Esophagus muscularis mucosa (tissue), 4 donors: ENCODE measurements around the gene DAPP1. TPM values are rescaled to one million over a fixed set of nuclear protein-coding genes. Genes with fewer than 3 reads are reported as not detected.

Experiments used
- DNase-seq: peaks from one replicate; pipeline ENCODE4 v3.0.0-alpha.2; 2017; ENCODE audit errors: extremely low spot score
- H3K27ac ChIP-seq, 4 donors: fragments of 200-600 bp; sonication (generic); replicated peaks in 1 of 4; 1 replicate in 3 of 4; 2 replicates in 1 of 4; pipeline ENCODE4 v1.5.1; 2016 to 2019; ENCODE audit warnings: mild to moderate bottlenecking in 1 of 4
- H3K27me3 ChIP-seq, 4 donors: fragments of 200-600 bp; sonication (generic); one replicate each; pipeline versions ENCODE4 v1.5.1 to v1.6.0; 2016 to 2019
- H3K36me3 ChIP-seq, 4 donors: fragments of 200-600 bp; sonication (generic); one replicate each; pipeline ENCODE4 v1.5.1; 2016 to 2019
- H3K4me1 ChIP-seq, 4 donors: fragments of 200-600 bp; sonication (generic); one replicate each; pipeline ENCODE4 v1.5.1; 2016 to 2019
- H3K4me3 ChIP-seq, 4 donors: fragments of 200-600 bp; sonication (generic); 1 replicate in 2 of 4; 2 replicates in 2 of 4; pipeline ENCODE4 v1.5.1; 2016 to 2019; ENCODE audit warnings: mild to moderate bottlenecking in 4 of 4, moderate library complexity in 1 of 4
- H3K9me3 ChIP-seq, 4 donors: fragments of 200-600 bp; sonication (generic); 1 replicate in 3 of 4; 2 replicates in 1 of 4; pipeline ENCODE4 v1.5.1; 2016 to 2019
- CTCF ChIP-seq, 3 experiments: fragments of 200-600 bp in 2 of 3; fragments of 450-650 bp in 1 of 3; sonication (generic) in 2 of 3; IDR thresholded peaks; one replicate each; pipeline ENCODE4 v1.5.1; 2017 to 2019; ENCODE audit warnings: antibody characterized with exemption in 3 of 3, mild to moderate bottlenecking in 2 of 3, moderate library complexity in 1 of 3
- EP300 ChIP-seq: sonication (generic); formaldehyde crosslinking; IDR thresholded peaks from one replicate; pipeline ENCODE4 v1.6.1; 2017; ENCODE audit warnings: antibody characterized with exemption
- POLR2A ChIP-seq: fragments of 450-650 bp; IDR thresholded peaks from one replicate; pipeline ENCODE4 v1.6.1; 2017; ENCODE audit warnings: antibody characterized with exemption, moderate library complexity, mild to moderate bottlenecking, low read depth
- POLR2AphosphoS5 ChIP-seq, 2 donors: sonication (generic); formaldehyde crosslinking; IDR thresholded peaks; one replicate each; pipeline ENCODE4 v1.6.1; 2017; ENCODE audit warnings: antibody characterized with exemption in 2 of 2
- WGBS: methylation state at CpG from one replicate; pipeline ENCODE4 v1.1.5; 2018; 5-methylcytosine and 5-hydroxymethylcytosine counted together
- intact Hi-C: fragments of 100-400 bp; cut with DNase I; formaldehyde crosslinking; loops from one replicate; pipeline ENCODE4 v1.15.1; 2023
- total RNA-seq, 4 donors: library from RNA; depleted of rRNA; stranded (reverse); fragments of >200 nt; gene quantifications; one replicate each; pipeline versions ENCODE4 v1.1.0 to v1.2.1, GENCODE V29; 2016

Gene DAPP1
- total RNA-seq, 4 donors from 2014 or later, result 0.86 to 2.5 (median 1.1) TPM

DNA sequence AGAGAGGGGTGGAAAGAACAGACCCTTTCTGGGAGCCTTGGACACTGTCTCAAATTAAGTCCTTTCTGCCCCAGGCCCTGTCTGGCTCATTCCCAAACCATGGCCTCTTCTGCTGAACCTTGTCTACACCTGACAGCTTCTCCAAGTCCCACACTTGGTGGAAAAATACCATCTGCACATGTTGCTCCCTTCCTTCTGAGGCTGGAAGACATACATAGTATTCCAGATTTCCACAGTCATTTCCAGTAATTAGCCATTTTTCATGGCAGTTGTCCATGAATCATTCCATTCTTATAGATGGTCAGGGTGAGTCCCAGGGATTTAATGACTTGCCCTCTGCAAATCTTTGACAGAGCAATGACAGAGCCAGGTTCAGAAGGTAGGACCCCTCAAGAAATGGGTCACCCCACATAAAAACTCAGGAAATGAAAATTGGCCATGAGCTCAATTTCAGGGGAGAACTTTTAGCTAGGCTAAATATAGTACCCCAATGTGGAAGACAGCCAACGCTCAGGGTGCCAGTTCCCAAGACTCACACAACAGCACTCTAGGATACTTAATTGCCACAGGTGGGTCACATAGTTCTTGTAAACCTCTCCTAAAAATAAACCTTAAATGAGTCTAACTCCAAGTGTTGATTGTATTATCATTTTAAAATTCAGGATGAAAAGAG lies 16.2 kb upstream of the DAPP1 start:
- no peak for DNase-seq
- WGBS, result 100% methylated on average over 1 of the region's 1 CpG
- Histone ChIP-seq H3K4me1 (peaks cover 0 to 27% (median 24%) of the 10 kb centered on the region in 4 donors), H3K9me3 (no peaks in the 10 kb centered on the region), H3K4me3 (no peak overlapping the region), H3K27ac (peak overlapping the region in 2 of 4 donors; percentile 4 to 32), H3K27me3 (no peaks in the 10 kb centered on the region), H3K36me3 (no peaks in the 10 kb centered on the region)
- TF ChIP-seq POLR2AphosphoS5 (IDR thresholded peaks at IDR 0.05) (no peak), CTCF (IDR thresholded peaks at IDR 0.05) (no peak), POLR2A (no peak), EP300 (no peak)
- intact Hi-C loops, result no loop called here

DNA sequence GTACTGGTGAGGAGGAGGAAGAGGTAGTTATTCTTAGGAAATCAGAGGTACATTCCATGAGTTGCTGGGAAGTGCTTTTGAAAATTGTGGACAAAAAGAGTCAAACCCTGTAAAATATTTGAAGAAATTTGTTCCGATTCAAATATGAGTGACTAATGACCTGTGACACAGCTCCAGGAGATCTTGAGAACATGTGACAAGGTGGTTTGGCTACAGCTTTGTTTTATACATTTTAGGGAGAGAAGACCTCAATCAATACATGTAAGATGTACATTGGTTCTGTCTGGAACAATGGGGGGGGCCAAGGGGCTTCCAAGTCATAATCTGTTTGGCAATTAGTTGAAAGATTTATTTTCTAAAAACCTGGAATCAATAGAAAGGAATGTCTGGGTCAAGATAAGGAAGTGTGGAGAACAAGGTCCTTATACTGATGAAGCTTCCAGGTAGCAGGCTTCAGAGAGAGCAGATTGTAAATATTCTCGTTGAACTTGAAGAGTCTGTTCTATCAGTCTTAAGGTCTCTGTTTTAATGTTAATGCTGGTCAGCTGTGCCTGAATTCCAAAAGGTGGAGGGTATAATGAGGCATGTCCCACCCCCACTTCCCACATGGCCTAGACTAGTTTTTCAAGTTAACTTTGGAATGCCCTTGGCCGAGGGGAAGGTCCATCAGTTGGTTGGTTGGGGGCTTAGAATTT lies 15.5 kb upstream of the DAPP1 start:
- intact Hi-C loops, result no loop called here
- TF ChIP-seq POLR2A (no peak), EP300 (no peak), POLR2AphosphoS5 (IDR thresholded peaks at IDR 0.05) (no peak), CTCF (IDR thresholded peaks at IDR 0.05) (no peak)

GRCh38 chr4:99803566-99804101 lies 13.0 kb upstream of the DAPP1 start:
- 56% methylated on average over 4 of the region's 4 CpGs for WGBS
- Histone ChIP-seq H3K27me3 (no peaks in the 10 kb centered on the region), H3K4me3 (no peak overlapping the region), H3K36me3 (no peaks in the 10 kb centered on the region), H3K27ac (no peak overlapping the region), H3K4me1 (peaks cover 0 to 30% (median 28%) of the 10 kb centered on the region in 4 donors), H3K9me3 (no peaks in the 10 kb centered on the region)
- no peak for DNase-seq
- TF ChIP-seq POLR2AphosphoS5 (IDR thresholded peaks at IDR 0.05), result no peak
- intact Hi-C loops, result no loop called here

More for the DNA sequence above, 15.5 kb upstream of the DAPP1 start:
- H3K27me3 ChIP-seq, result no peaks in the 10 kb centered on the region
- no peak overlapping the region for H3K4me3 ChIP-seq
- DNase-seq, result no peak
- H3K4me1 ChIP-seq, result peaks cover 0 to 27% (median 24%) of the 10 kb centered on the region in 4 donors
- peak overlapping the region in 1 of 4 donors; percentile 32 for H3K27ac ChIP-seq
- 83% methylated on average over 3 of the region's 3 CpGs for WGBS
- no peaks in the 10 kb centered on the region for H3K9me3 ChIP-seq
- no peaks in the 10 kb centered on the region for H3K36me3 ChIP-seq

GRCh38 chr4:99806545-99806944 lies 10.1 kb upstream of the DAPP1 start:
- no peaks in the 10 kb centered on the region for H3K27me3 ChIP-seq
- intact Hi-C loops, result no loop called here
- WGBS, result 58% methylated on average over 4 of the region's 4 CpGs
- H3K36me3 ChIP-seq, result no peaks in the 10 kb centered on the region
- H3K4me1 ChIP-seq, result peaks cover 0 to 26% (median 25%) of the 10 kb centered on the region in 4 donors
- H3K9me3 ChIP-seq, result no peaks in the 10 kb centered on the region
- no peak overlapping the region for H3K27ac ChIP-seq
- no peak overlapping the region for H3K4me3 ChIP-seq
- no peak for DNase-seq
- no peak for TF ChIP-seq CTCF (IDR thresholded peaks at IDR 0.05)

DNA sequence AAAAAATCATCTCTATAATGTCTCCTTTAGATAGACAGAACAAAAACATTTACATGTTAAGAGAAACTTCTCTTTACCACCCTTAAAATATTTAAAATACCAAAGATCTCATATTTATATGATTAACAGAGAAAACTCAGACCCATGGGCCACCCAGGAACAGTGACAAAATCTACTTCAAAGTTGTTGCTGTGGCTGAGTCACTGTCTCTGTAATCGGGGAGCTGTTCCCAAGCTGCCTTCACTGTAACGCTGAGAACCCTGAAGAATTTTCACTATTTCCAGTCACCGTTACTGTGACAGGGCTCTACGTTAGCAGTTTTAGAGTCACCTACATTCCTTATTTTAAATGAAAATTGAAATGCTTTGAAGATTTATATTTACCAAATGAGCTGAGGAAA lies 9.0 kb upstream of the DAPP1 start:
- Histone ChIP-seq H3K4me1 (peaks cover 0 to 26% (median 24%) of the 10 kb centered on the region in 4 donors), H3K27me3 (no peaks in the 10 kb centered on the region), H3K36me3 (no peaks in the 10 kb centered on the region), H3K4me3 (no peak overlapping the region), H3K9me3 (no peaks in the 10 kb centered on the region), H3K27ac (no peak overlapping the region)
- whole genome bisulfite sequencing, result 81% methylated on average over 4 of the region's 4 CpGs
- intact Hi-C loops, result no loop called here
- DNase-seq, result no peak
- TF ChIP-seq POLR2A, result no peak
- TF ChIP-seq CTCF (IDR thresholded peaks at IDR 0.05), result no peak
- TF ChIP-seq EP300, result no peak
- TF ChIP-seq POLR2AphosphoS5 (IDR thresholded peaks at IDR 0.05), result no peak
